GM21619 (cell line): Measurements from ENCODE around the gene MYH1.

ENCODE experiments used
- ATAC-seq: cut with Tn5 transposase; IDR thresholded peaks from one replicate; pipeline ENCODE4 v1.9.1; 2021; ENCODE audit not compliant: unreplicated experiment

Gene MYH1

DNA sequence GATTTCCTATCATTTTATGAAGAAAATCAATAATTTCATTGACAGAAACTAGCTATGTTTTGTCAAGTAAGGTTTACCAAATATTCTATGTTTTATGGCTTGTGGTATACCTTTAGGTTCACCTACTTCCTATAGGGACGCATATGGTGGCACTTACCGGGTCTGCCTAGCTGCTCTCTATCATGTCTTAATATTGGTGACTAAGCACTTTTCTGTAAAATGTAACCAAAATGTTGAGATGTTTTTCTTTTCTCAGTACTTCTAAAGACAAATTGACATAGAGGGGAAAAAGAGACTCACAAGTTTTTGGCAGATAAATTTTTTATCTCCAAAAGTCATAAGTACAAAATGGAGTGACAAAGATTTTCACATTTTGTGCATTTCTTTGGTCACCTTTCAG, 26.3 kb downstream of the MYH1 start:
- ATAC-seq, result no peak

- ATAC-seq, result no peak
Measured at GRCh38 chr17:10482252-10482651, 36.1 kb downstream of the MYH1 start.

GRCh38 chr17:10477701-10478100, 40.6 kb downstream of the MYH1 start:
- no peak for ATAC-seq

- ATAC-seq, result no peak
Measured at GRCh38 chr17:10474536-10474935, 43.8 kb downstream of the MYH1 start.

- no peak for ATAC-seq
Measured at GRCh38 chr17:10471858-10472257, 46.5 kb downstream of the MYH1 start.

DNA sequence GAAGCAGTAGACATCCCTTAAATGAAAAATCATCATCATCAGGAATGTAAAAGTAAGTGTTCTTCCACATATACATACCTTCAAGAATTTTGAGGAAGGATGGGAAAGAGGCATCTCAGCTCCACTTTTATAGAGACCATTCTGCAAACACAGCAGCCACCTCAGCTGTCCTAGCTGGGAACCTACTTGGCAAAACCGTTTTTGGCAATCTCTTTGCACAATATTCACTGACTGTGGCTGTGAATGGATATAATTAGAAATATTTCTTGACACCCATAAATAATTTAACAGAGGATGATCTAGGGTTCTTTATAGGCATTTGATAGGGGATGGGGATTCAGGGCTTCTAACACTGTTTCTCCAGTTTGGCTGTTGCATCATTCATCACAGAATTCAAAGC, 48.9 kb downstream of the MYH1 start, which contains the start of gene MYH4:
MYH4 (minus strand) TSS at position 101 of the 400 bp plus-strand sequence. CDS start 2,814 bp downstream, outside the sequence.
- no peak for ATAC-seq

- no peak for ATAC-seq
Measured at GRCh38 chr17:10463402-10463801, 54.9 kb downstream of the MYH1 start.

- no peak for ATAC-seq
Measured at GRCh38 chr17:10460062-10460461, 58.3 kb downstream of the MYH1 start.

DNA sequence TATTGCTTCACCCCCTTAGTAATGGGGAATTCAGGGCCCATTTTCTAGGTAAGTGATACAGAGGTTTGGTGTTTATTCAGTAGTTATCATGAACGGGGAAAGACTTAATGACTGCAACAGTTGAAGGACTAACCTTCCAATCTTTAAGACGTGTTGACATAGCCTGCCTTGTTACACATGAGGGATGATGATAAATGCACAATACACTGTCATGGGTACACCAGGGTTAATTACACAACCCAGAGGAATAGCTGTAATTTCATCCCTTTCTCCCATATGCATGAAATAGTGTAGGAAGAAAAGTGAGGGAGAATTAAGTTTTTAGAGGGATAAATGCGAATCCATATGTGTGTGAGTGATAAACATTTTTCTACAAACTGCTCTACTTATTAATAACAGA, 59.6 kb downstream of the MYH1 start:
- no peak for ATAC-seq

DNA sequence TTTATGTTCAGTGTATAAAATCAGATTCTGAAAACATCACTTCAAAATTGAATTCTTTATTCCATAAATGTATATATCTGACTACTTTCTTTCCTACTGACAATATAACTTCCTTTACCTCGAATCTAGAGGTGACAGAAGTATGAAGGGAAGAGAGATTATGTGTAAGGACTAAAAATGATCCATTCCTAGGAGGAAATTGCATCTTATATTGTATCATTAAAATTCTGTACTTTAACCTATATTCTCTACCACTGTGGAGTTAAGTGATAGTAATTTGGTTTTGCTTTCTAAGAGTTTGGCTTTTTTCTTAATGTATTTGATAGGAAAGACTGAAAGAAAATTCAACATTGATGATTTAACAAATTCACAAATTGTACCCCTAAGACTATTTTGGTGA, 60.4 kb downstream of the MYH1 start:
- ATAC-seq, result no peak

GRCh38 chr17:10447026-10447931, 71.1 kb downstream of the MYH1 start:
- no peak for ATAC-seq
